Stimulated activated CD8-positive, alpha-beta memory T cell treated with anti-CD3 and anti-CD28 coated beads, Interleukin-2, amount 100 ng/mL, for 48 hours (primary cell): Measurements from ENCODE around the gene PCBP2.
A peak's percentile ranks its signal among the peaks of the same experiment; 100 is the strongest.

Experiments
- DNase-seq, 2 donors: peaks; one replicate each; pipeline ENCODE4 v3.0.0-alpha.2; 2020; ENCODE audit warnings: low read depth in 2 of 2

PCBP2 gene

DNA sequence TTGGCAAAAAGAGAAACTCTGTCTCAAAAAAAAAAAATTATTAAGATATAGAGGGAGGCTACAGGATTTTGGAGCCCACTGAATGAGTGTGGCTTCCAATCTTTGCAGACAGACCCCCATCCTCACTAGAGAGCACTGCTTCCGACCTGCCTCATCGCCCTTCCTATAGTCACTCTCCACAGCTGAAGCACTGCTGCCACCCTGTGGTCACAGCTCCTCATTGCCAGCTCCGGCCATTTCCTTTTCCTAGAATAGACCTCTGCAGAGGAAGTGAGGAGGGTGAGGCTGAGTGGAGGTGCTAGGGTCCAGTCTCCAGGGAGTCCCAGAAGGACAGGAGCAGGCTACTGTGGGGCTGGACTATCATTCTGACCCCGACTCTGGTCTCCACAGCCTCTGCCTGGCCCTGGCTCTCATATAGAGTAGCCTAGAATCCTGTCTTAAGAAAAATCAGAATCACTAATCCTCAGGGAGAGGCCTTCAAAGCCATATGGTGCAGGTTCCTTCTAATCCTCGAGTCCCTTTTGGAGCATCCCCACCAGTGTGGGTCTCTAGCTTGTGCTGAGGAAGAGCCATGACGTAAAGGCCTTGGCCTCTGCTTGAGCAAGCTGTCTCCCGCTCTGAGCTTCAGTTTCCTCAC is 56.8 kb downstream of the PCBP2 start:
- DNase-seq, result peak; percentile 70 to 82

DNA sequence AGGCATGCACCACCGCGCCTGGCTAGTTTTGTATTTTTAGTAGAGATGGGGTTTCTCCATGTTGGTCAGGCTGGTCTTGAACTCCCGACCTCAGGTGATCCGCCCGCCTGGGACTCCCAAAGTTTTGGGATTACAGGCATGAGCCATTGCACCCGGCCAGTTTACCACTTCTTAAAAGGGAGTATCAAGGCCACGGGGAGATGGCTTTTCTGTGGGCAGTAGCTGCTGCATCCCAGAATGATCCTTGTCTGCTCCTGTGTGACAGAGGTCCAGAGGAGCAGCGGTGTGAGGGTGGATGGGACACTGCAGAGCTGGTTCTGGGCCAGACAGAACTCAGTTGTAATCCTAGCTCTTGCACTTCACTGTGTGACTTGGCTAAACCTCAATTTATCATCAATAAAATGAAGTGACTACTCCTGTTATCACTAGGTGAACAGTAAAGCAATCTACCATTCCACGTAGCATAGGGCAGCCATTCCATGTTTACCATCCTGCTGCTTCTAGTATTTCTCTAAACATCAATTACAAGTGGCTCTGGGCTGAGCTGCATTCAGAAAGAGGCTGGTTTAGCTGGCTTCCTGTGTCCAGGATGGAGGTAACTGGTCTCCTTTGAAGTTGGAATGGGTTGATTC is 58.4 kb downstream of the PCBP2 start:
- no peak for DNase-seq

DNA sequence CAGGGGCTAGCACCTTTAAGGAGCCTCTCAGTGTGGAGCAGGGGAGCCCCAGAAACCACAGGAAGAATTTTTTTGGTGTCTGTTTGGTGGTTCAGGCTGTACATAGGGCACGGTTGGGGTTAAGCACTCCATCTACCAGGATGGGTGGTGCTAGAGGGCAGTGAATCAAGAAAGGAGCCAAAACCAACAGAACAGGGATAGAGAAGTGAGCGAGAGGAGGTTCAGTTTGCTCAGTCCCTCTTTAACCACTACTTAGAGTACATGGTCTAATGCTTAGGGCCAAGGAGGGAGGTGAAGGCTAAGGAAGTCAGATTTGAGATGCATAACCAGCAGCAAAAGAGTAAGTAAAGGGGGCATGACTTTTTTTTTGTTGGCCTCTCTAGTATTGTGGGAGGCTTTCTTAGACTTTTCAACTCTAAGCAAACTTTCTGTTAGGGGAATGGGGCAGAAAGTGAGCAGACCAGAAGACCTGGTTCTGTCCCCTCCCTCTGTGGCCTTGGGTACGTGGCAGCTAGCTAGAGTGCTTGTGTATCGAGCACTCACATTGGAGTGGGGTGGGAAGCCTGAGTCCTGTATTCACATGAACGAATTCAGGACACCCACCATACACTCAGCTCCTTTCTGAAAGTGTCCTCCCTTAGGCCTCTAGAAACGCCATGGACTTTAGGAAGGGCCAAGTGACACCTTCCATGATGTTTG is 62.0 kb downstream of the PCBP2 start:
- DNase-seq, result no peak

DNA sequence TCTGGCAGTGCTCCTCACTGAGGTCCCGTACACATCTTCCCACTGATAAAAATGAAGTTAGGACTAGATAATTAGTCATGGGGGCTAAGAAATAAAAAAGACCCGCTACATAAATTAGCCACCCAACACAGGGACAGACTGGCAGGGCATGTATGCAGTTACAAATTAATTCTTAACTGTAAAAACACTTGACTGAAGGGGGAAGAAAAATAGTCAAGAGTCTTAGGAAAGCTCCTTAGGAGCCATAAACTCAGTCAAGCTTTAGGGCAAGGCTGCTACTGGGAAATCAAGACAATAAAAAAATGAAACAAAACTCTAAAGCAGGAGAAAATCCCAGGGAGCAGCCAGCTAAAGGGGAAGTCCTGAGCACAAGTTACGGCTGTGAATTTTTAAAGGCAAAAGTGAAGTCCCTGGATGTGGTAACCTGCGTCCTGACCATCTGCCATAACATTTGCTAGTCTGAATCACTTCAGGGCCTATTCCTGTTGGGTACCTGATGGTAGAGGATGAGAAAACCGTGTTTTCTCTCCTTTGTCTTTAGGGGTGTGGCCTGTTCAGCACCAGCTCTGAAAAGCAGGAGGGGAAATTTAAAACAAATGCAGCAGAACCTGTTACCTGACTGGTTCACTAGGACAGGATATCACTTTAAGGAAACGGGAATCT is 62.9 kb downstream of the PCBP2 start:
- no peak for DNase-seq

DNA sequence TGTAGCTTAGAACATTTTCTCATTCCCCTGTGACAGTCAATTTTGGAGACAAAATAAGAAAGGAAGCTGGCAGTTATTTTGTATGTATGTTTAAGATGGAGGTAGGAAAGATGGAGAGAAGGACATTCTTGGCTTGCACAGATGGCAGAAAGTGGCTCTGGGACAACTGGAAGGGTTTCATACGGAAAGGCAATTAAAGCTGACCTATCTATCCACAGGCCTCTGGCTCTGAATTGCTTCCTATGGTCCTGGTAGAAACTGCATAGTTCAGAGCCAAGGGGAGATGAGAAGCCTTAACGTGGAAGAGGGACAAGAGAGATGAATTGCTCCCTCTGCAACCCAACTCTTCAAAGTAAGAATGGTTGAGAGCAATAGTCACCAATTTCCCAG is 63.4 kb downstream of the PCBP2 start:
- DNase-seq, result no peak

DNA sequence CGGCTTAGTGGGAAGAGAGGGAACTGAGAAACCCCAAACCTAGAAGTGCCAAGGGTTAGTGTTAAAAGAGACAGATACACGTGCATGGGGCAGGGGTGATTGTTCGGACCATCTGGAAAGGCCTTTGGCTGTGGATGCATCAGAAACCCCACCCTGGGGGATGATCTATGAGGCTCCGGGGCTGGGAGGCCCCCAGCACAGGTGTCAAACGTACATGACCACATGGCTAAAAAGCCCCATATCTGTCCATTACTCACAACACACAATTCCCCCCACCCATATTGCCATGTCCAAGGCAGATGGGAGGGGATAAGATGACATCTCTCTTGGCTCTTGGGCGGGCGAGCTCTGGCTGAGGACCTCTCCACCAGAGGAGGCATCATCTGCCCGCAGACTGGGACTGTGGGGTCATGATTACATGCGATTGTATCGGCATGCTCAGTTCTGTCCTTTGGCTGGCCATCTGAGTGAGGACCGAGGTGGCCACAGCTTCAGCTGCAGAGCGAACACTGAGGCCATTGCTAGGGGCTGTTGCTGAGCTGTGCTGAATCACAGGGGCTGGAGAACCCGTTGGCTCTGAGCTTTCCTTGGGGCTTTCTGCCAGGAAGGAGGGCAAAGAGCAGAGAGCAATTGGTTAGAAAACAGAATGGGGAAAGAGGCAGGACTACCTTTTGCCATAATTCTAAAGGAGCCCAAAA is 65.0 kb downstream of the PCBP2 start:
- DNase-seq, result no peak

DNA sequence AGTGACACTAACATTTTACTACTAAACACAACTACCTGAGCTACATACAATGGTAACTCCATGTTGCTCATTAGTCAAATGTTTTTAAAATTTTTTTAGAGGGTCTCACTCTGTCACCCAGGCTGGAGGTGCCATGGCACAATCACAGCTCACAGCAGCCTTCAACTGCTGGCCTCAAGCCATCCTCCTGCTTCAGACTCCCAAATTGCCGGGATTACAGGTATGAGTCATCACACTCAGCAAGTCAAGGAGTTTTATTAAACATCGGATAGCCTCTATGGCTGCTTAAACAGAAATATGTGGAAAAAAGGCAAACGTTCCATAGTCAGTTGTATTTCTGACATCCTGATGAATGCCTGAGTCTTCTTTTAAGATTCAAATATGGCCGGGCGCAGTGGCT is 66.5 kb downstream of the PCBP2 start:
- no peak for DNase-seq

DNA sequence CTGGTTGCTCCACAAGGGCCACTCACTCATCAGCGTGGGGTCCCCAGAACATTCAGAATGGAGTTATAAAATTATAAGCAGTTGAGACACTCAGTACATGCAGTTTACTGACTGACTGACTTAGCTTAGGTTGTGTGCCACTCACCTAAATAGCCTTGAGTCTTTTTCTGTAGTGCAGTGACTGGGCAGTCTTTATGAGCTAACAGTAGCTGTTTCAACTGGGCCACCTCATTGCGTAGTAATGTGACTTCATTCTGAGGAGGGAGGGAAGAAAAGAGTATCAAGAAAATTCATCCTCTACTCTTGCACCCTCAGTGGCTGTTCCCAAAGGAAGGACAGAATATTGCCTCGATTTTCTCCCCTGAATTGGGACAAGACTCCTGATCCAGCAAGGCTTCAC is 71.2 kb downstream of the PCBP2 start:
- no peak for DNase-seq

DNA sequence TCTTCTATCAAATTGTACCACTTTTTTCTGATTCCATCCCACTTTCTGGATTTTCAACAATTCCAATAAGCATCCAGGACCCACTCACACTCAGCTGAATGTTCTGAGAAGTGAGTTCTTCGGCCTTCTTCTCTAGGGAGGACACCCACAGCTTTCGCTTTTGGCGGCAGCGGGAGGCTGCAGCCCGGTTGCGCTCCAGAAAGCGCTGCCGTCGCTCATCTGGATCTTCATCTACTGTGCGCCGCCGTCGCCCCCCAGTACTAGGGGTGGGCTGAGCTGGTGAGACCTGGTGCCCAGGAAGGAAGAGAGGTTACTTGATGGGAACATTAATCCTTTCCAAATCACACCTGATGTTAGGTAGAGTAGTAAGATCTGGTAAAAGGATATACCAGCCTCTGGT is 72.6 kb downstream of the PCBP2 start:
- no peak for DNase-seq

DNA sequence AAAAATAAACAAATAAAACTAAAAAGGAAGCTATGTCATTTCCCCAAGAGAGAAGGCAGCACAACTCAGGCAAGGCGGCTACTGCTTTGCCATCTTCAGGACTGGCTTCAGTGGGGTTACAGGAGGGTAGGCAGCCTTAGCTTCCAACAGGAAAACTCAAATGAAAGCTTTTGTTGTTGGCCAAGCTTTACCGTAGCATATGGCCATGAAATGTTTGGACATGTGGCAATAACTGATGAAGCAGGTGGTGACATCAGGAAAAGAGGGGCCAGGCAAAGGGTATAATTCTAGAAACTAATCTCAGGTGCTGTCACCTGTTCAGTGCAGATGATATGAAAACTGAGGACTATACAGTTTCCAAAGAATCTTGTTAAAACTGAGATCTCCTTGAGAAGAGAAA is 78.2 kb downstream of the PCBP2 start:
- no peak for DNase-seq
